GM21619 (cell line): ENCODE data around the gene NBAS.
"Not testable (repeated sequence)": the region's sequence is repeated elsewhere in the genome, so short reads cannot be mapped to it uniquely, and the experiment has no call there.

Experiments used
- ATAC-seq: cut with Tn5 transposase; IDR thresholded peaks from one replicate; pipeline ENCODE4 v1.9.1; 2021; ENCODE audit not compliant: unreplicated experiment

Gene NBAS

GRCh38 chr2:15230599-15231192 lies 330.4 kb downstream of the NBAS start:
- no peak for ATAC-seq

GRCh38 chr2:15226661-15227060 lies 334.5 kb downstream of the NBAS start:
- ATAC-seq, result no peak

DNA sequence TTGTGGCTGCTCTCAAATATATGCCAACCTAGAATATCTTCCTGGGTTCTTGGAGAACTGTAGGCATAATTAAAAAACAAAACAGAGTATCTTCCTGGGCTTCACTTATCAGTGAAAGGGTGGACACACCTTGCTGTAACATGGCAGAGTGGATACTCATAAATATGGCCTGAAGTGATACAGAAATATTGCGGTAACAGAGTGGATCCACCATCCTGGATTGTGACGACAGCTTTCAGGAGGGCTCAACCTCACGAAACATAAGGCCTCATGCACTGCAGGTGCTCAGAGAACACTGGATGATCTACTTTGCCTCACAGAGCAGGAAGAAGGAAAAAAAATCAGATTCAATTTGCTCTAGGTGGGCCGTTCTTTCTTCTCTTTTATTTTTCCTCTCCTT lies 336.0 kb downstream of the NBAS start:
- no peak for ATAC-seq

DNA sequence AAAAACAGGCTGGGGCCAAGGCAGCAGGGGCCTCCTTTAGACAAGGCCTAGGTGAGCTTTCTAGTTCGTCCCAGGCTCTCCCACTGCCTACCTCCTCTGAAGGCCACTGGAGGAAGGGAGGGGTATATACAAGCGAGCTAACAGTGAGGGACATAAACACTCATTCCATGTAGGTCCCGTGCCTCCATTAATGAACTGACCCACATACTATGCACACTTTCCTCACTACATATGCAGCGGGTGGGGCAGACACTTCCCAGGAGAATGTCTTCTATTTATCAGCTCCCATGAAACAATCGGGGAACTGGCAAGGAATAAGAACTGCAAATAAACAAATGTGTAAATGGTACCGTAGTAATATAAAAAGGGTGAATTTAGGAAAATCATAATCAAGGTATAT lies 336.5 kb downstream of the NBAS start:
- no peak for ATAC-seq

DNA sequence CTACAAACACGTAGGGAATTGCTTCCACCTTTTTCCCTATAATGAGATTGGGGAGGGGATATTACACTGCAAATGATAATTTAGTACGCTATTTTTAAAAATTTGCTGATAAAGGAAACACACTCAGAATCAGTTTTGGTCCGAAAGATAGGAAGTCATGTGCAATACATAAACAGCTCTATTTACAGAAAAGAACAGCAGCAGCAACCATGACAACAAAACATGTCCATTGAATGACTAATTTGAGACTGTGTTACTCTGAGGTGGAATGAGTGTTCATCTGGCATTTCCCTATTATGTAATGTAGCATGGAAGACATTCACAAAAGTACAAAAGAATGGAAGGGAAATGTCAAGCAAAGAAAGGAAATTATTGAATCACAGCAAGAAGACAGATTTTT lies 337.2 kb downstream of the NBAS start:
- peak; percentile 60 for ATAC-seq

GRCh38 chr2:15222856-15223255 lies 338.3 kb downstream of the NBAS start:
- no peak for ATAC-seq

GRCh38 chr2:15220603-15221002 lies 340.5 kb downstream of the NBAS start:
- ATAC-seq, result no peak

GRCh38 chr2:15218423-15219086 lies 342.6 kb downstream of the NBAS start:
- no peak for ATAC-seq

DNA sequence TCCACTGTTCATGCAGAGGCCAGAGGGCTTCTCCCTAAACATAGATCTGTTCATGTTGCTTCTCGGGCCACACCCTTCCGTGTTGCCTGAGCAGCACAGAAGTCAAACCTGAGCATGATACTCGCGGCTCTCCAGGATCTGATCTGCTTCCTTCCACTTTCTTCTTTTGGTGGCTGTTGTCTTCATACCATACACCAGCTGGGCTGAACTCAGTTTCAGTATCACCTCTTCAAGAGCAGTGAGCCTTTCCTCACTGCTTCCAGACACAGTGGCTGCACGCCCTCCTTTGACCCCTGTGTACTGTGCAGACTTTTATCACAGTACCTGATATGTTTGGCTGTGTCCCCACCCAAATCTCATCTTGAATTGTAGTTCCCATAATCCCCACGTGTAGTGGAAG lies 348.9 kb downstream of the NBAS start:
- ATAC-seq, result no peak

DNA sequence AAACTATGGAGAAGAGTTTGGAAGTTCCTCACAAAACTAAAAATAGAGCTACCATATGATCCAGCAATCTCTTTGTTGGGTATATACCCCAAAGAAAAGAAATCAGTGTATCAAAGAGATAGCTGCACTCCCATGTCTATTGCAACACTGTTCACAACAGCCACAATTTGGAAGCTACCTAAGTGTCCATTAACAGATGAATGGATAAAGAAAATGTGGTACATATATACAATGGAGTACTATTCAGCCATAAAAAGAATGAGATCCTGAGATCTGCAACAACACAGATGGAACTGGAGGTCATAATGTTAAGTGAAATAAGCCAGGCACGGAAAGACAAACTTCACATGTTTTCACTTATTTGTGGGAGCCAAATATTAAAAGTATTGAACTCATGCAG lies 350.6 kb downstream of the NBAS start:
- not testable (repeated sequence) for ATAC-seq

- ATAC-seq, result no peak
These were observed 354.7 kb downstream of the NBAS start for GRCh38 chr2:15206419-15206818.

DNA sequence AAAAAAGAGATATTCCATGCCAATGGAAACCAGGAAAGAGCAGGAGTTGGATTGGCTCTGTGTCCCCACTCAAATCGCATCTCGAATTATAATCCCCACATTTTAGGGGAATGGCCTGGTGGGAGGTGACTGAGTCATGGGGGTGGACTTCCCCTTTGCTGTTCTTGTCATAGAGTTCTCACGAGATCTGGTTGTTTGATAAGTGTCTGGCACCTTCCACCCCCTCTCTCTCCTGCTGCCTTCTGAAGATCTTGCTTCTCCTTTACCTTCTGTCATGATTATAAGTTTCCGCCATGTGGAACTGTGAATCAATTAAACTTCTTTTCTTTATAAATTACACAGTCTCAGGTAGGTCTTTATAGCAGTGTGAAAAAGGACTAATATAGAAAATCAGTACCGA lies 355.6 kb downstream of the NBAS start:
- ATAC-seq, result no peak

- ATAC-seq, result no peak
These were observed 360.1 kb downstream of the NBAS start for GRCh38 chr2:15201009-15201408.

- ATAC-seq, result no peak
These were observed 360.6 kb downstream of the NBAS start for GRCh38 chr2:15200581-15200980.

DNA sequence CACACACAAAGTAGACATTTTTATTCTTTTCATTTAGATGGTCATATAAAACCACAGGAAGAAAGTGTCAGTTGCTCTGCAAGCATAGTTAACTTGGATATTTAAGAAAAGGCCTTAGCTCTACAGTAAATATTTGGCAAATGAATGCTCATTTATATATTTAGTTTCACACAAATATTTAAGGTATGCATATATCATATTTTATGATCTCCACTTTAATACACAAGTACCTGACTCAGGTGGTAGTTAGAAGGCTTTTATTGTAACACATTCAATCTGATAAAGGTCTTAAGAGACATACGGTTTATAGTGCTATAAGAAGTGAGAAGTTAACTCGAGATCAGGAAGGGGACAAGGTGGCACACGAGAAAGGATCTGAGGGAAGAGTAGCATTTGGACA lies 363.1 kb downstream of the NBAS start:
- ATAC-seq, result no peak

DNA sequence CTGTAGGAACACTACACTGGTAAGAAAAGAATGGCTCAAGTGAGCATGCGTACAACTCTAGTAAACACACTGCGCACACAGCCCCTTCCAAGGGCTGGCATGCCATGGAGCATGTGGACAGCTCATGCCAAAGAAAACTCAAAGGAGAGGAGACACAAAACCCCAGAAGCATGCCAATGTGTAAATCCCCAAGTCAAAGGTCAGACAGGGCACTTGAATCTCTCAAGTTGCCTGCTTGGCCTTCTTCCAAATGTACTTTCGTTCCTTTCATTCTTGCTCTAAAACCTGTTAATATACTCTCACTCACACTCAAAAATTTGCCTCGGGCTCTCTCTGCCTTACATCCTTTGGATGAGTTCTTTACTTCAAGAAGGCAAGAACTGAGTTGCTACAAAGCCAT lies 365.3 kb downstream of the NBAS start:
- ATAC-seq, result no peak

DNA sequence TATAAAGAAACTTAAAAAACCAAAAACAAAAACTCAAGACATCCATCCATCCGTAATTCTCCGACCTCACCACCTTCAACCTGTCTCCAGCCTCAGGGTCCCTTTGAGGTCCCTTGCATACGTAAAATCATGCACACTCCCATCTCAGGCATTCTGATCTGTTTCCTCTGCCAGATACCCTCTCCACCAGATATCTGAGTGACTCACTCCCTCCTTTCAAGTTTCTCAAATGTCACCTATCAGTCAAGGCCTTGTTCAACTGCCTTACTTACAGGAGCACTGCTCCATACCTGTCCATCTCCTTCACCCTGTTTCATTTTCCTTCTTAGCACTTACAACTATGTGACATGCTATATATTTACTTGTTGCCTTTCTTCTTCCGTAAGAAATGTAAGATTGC lies 369.3 kb downstream of the NBAS start:
- no peak for ATAC-seq

DNA sequence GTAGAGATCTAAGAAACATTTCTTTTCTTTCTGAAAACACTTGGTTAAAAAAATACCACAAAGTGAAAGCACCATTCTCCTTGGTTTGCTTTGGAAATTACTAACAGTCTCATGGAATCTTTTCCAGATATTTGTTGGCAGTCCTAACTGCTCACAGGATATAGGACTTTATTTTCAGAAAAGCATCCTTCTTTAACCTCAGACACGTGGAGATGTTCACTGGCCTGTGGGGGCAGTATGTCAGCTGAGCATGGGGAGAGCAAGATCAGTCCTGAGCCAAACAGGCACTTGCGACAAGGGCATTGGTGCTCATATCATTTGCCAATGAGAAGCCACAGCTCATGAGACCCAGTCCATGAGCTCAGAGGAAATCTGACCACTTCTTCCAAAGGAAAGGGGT lies 371.9 kb downstream of the NBAS start:
- no peak for ATAC-seq

GRCh38 chr2:15187702-15188101 lies 373.4 kb downstream of the NBAS start:
- ATAC-seq, result no peak

GRCh38 chr2:15186118-15186517 lies 375.0 kb downstream of the NBAS start:
- no peak for ATAC-seq

GRCh38 chr2:15184491-15184890 lies 376.6 kb downstream of the NBAS start:
- no peak for ATAC-seq

GRCh38 chr2:15182275-15182674 lies 378.9 kb downstream of the NBAS start:
- no peak for ATAC-seq

- no peak for ATAC-seq
These were observed 379.9 kb downstream of the NBAS start for GRCh38 chr2:15181092-15181745.
